ENCODE results near the gene YARS1.
A peak's percentile ranks its signal among the peaks of the same experiment; 100 is the strongest.

YARS1 gene

DNA sequence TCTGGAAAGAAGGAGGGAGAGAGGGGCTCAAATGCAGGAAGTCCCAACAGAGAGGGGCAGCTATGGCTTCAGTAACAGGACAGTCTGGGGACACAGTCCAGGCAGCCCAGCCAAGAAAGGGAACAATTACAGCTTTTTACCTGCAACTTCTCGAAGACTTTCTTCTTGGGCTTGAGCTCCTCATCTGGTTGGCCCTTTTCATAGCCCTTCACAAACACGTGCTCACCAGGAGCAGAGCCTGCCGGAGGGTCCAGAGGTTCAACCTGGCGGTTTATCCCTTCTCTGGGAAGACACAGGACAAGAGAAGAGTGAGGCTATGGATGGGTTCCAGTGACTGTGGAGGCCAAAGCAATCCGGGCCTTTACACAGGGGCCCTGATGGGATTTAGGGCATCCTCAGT, 37.9 kb downstream of the YARS1 start:
- DNase-seq (ENCODE audit: low read depth): no peak

DNA sequence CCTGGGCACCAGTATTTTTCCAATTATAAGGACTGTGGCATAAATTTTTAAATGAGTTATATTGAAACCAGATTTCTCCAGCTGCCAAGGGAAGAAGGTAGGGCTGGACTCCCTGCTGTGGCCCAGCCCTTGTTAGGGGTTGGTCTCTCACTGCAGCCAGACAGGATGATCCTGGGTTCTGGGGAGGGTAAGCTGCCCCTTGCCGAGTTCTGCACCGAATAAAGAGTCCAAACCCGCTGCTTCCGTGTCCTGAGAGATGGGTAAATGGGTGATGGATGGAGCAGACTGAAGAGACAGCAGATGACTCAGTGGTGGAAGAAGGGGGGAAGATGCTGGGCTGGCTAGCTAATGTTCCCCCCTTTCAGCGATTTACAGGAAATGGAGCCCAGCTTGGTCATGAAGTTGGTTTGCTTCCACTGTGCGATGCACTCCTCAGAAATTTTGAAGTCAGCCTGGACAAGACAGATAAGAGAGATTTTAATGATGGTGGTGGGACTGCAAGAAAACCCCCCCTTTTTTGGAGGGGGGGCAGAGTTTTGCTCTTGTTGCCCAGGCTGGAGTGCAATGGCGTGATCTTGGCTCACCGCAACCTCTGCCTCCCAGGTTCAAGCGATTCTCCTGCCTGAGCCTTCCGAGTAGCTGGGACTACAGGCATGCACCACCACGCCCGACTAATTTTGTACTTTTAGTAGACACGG, 41.4 kb downstream of the YARS1 start:
- no peak for DNase-seq (ENCODE audit: low read depth)

DNA sequence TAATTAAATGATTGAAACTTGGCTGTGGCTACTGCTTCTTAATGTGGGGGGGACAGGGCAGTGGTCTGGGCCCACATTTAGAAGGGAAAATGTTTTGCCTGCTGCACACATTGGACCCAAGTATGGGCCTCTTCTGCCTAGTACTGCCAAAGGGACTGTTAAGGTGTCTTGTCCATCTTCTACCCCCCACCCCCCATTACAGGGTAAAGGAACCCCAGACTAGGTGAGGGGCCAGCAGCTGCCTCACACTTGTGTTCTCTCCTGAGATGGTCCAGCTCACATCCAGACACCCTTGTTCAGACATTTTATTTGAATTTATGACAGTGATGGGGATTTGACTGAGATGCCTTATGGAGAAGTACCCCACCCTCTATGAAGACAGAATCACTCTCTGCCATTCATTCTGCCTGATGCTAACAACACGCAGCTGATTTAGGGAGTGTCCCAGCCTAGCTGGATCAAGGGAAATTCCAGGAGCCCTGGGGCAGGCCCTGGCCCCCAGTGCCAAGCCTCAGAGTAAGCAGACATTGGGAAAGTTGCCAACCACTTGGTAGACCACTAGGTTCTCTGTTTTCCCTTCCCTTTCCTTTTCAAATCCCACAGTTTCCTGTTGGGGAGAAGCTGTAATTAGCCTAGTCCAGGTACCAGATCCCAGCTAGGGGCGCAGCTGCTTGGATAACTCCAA, 42.1 kb downstream of the YARS1 start:
- no peak for DNase-seq (ENCODE audit: low read depth)

DNA sequence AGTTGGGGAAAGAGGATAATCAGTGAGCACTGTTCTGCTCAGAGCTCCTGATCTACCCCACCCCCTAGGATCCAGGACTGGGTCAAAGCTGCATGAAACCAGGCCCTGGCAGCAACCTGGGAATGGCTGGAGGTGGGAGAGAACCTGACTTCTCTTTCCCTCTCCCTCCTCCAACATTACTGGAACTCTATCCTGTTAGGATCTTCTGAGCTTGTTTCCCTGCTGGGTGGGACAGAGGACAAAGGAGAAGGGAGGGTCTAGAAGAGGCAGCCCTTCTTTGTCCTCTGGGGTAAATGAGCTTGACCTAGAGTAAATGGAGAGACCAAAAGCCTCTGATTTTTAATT, 42.7 kb downstream of the YARS1 start:
- DNase-seq (ENCODE audit: low read depth): no peak

- no peak for DNase-seq (ENCODE audit: low read depth)
These were observed 43.2 kb downstream of the YARS1 start for GRCh38 chr1:32773764-32774463.

DNA sequence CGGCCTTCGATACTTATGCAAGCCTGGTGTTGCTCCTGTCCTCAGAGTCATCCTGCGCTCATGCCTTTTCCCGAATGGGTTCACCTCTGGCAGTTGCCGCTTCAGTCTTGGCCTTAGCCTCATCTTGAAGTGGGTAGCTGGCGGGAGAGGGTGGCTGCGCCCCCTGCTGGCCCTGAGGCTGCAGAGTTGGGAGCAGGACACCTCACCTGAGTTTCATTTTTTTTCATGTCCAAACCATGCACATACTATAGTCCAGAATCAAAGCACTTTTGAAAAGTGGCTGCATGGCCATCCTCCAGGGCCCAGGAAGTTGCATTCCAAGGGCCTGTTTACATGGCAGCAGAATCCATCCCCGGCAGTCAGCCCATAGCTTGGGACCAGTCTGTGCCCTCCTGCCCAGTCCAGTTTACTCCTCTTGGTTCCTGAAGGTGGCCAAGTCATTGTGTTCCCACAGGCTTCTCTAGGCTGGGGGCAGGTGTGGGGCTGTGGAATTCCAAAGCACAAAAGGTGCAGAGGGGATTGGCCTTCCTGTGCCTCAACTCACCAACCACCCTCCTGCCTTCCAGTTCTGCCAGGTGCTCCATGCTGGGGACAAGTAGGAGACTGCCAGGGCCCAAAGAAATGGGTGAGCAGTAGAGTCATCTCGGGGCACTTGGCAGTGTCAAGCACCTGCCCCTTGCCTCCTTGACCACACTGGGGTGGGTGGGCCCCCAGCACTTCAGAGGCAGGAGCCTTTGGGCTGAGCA, 44.0 kb downstream of the YARS1 start:
- DNase-seq (ENCODE audit: low read depth): peak; percentile 59

DNA sequence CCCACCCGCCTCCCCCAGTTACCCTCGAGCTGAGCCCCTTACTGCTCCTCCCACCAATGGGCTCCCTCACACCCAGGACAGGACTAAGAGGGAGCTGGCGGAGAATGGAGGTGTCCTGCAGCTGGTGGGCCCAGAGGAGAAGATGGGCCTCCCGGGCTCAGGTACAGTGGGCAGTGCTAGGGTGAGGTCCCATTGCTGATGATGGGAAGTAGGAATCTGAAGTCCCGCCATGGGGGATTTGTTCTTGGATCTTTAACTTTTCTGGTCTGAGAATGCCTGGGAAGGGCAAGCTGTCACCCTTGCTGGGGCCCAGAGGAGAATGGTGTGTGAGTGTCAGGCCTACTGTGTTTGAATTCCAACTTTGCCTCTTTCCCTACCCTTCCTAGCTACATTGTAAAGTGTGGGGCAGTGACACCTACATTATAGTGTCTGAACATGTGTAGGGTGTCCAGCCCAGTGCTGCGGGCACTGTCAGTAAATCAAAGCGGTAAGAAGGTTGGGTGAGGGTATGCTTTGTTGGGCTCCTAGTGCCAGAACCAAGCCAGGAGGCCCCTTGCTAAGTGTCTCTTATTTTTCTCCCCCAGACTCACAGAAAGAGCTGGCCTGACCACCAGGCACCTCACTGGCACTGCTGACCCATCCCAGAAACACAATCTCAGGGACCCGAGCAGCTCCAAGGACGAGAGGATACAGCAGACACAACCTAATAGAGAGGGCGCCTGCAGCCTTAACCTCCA, 44.7 kb downstream of the YARS1 start:
- DNase-seq (ENCODE audit: low read depth): no peak

- DNase-seq (ENCODE audit: low read depth): no peak
These were observed 45.4 kb downstream of the YARS1 start for GRCh38 chr1:32771561-32772280.

GRCh38 chr1:32770741-32771548, 46.2 kb downstream of the YARS1 start:
- DNase-seq (ENCODE audit: low read depth): no peak

DNA sequence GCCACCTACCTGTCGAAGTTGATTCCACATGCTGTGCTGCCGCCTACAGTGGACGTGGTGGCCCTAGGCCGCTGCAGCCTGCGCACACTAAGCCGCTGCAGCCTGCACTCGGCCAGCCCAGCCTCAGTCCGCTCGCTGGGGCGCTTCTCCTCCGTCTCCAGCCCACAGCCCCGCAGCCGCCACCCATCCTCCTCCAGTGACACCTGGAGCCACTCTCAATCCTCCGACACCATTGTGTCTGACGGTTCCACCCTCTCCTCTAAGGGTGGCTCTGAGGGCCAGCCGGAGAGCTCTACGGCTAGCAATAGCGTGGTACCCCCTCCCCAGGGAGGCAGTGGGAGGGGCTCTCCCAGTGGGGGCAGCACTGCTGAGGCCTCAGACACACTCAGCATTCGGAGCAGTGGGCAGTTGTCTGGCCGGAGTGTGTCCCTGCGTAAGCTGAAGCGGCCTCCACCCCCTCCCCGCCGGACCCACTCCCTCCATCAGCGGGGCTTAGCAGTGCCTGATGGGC, 46.9 kb downstream of the YARS1 start:
- no peak for DNase-seq (ENCODE audit: low read depth)

DNA sequence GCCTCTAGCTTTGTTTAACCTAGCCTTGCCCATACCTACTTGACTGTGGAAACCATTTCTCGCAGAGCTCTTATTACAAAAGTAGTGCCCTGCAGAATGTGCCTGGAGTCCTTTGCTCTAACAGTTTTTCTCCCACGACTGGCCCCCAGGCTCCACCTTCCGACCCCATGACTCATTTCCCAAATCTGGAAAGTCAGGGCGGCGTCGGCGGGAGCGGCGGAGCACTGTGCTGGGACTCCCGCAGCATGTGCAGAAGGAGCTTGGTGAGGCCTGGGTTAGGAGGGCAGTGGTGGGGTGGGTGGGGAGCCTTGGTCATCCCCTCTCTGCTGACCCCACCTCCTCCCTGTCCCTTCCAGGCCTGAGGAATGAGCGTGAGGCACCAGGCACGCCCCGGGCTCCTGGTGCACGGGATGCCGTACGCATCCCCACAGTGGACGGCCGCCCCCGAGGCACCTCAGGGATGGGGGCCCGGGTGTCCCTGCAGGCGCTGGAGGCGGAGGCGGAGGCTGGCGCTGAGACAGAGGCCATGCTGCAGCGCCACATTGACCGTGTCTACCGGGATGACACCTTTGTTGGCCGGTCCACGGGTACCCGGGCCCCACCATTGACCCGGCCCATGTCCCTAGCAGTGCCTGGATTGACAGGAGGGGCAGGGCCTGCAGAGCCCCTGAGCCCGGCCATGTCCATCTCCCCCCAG, 47.5 kb downstream of the YARS1 start:
- DNase-seq (ENCODE audit: low read depth): no peak

DNA sequence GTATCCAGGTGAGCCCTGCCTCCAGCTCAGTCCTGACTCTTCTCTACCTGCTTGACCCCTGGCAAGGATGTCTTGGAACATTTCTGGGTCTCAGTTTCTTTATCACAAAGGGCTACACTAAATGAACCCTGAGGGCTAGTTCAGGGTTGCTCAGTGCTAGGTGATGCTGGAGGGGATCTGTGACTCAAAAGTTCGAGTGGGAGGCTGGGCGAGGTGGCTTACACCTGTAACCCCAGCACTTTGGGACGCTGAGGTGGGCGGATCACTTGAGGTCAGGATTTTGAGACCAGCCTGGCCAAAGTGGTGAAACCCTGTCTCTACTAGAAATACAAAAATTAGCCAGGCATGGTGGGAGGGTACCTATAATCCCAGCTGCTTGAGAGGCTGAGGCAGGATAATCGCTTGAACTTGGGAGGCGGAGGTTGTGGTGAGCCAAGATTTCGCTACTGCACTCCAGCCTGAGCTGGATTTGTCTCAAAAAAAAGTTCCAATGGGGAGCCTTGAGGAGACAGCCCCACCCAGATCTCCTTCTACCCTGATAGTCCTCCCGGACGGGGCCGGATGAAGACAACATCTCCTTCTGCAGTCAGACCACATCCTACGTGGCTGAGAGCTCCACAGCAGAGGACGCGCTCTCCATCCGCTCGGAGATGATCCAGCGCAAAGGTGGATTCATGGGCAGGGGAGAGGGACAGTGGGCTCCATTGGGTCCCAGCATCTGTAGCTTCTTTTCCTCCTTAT, 48.9 kb downstream of the YARS1 start:
- no peak for DNase-seq (ENCODE audit: low read depth)

GRCh38 chr1:32767641-32768040, 49.5 kb downstream of the YARS1 start:
- no peak for DNase-seq (ENCODE audit: low read depth)

GRCh38 chr1:32767156-32767555, 50.0 kb downstream of the YARS1 start:
- DNase-seq (ENCODE audit: low read depth): no peak

DNA sequence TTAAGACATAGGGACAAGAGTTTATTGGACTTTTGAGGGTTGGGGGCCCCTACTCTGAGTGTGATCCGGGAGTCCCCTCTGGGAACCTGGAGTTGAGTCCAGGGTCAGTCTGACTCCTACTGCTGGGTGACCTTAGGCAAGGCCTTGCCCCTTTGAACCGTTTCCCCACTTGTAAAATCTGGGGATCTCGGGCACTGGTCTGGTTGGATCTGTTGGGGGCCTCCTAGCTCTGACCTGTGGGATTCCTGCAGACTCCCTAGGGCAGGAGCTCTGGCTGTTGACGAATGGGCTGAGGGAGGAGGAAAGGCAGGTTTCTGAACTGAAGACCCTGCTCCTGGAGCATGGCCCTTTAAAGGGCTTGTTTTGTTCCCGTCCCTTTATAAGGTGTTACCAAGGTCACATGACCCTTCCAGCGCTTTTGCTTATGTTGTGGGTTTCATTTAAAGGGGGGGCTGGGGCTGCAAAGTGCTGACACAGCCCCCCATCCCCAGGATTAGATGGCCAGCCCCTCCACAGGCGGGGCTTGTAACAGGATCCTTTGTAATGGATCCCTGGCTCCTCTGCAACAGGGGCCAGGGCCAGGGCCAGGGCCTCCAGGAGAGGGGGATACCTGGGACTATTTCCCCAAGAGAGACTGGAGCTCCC, 50.7 kb downstream of the YARS1 start:
- DNase-seq (ENCODE audit: low read depth): no peak

DNA sequence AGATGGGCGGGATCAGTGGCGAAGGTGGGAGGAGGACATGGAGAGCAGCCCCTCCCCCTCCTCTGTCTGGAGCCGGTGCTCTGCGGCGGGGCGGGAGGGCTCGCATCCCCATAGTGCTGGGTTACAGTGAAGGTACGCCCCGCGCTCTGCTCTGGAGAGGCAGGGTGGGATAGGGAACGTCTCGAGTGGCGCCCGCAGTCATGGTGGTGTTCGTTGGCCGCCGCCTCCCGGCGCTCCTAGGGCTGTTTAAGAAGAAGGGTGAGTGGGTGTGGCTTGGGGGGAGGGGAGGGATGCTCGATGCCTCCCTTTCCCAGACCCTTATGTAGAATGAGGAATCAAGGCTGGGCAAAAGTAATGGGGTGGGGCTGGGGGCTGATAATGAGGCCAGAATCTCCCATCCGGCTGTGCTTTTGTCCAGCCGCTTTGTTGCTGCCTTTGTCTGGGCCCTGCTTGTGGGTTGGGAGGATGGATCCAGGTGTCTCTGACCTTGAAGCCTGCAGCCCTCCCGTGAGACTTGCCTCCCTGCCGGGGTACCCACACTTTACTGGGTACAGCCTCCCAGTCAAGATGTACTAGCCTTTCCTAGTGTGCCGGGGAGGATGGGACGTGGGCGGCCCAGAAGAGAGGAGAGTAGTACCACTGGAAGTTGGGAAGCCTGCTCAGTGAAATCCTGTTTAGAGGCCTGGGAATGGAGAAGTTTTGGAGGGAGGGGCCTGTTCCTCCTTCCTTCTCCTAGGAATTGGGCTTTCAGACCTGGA, 51.4 kb downstream of the YARS1 start:
- no peak for DNase-seq (ENCODE audit: low read depth)

- no peak for DNase-seq (ENCODE audit: low read depth)
These were observed 52.2 kb downstream of the YARS1 start for GRCh38 chr1:32764826-32765569.
